Liver (tissue), 9 donors: ENCODE results near the gene ABCA6. TPM values are rescaled to one million over a fixed set of nuclear protein-coding genes. Genes with fewer than 3 reads are reported as not detected.

Experiments used
- DNase-seq: peaks from one replicate; pipeline ENCODE4 v3.0.0-alpha.2; 2017; ENCODE audit warnings: low spot score
- H3K27ac ChIP-seq, 2 donors: one replicate each; pipeline ENCODE4 v1.7.0; 2013; ENCODE audit warnings: inconsistent platforms in 2 of 2, low read length in 2 of 2, control low read depth in 1 of 2, low read depth in 1 of 2, mild to moderate bottlenecking in 1 of 2
- H3K27me3 ChIP-seq, 4 donors: one replicate each; pipeline versions ENCODE4 v1.6.1 to v1.7.0; 2013; ENCODE audit warnings: low read length in 3 of 4, inconsistent platforms in 1 of 4, mild to moderate bottlenecking in 1 of 4, moderate library complexity in 1 of 4; ENCODE audit not compliant: control insufficient read depth in 4 of 4, insufficient read depth in 4 of 4
- H3K36me3 ChIP-seq, 4 donors: one replicate each; pipeline versions ENCODE4 v1.6.1 to v1.7.0; 2013; ENCODE audit warnings: low read length in 3 of 4, mild to moderate bottlenecking in 3 of 4, low read depth in 1 of 4, moderate library complexity in 1 of 4; ENCODE audit not compliant: control insufficient read depth in 4 of 4, insufficient read depth in 3 of 4
- H3K4me1 ChIP-seq, 4 donors: one replicate each; pipeline versions ENCODE4 v1.6.1 to v1.7.0; 2013; ENCODE audit warnings: low read length in 3 of 4, mild to moderate bottlenecking in 3 of 4, moderate library complexity in 1 of 4; ENCODE audit not compliant: control insufficient read depth in 4 of 4, insufficient read depth in 4 of 4
- H3K4me3 ChIP-seq, 3 donors: one replicate each; pipeline versions ENCODE4 v1.6.1 to v1.7.0; 2013; ENCODE audit warnings: low read length in 3 of 3, control low read depth in 1 of 3, low read depth in 1 of 3, mild to moderate bottlenecking in 1 of 3
- H3K9ac ChIP-seq, 2 donors: one replicate each; pipeline ENCODE4 v1.7.0; 2013; ENCODE audit warnings: low read length in 2 of 2, mild to moderate bottlenecking in 2 of 2, moderate library complexity in 2 of 2, control low read depth in 1 of 2, low read depth in 1 of 2
- H3K9me3 ChIP-seq, 4 donors: one replicate each; pipeline versions ENCODE4 v1.6.1 to v1.7.0; 2013; ENCODE audit warnings: low read length in 3 of 4; ENCODE audit not compliant: control insufficient read depth in 4 of 4
- ATF3 ChIP-seq: IDR thresholded peaks from 2 replicates; pipeline ENCODE4 v1.6.1; 2016; ENCODE audit warnings: antibody characterized with exemption
- EGR1 ChIP-seq, 2 donors: IDR thresholded peaks; 2 replicates each; pipeline ENCODE4 v1.6.1; 2016 to 2018; ENCODE audit warnings: antibody characterized with exemption in 2 of 2, low read depth in 2 of 2
- FOXA1 ChIP-seq: IDR thresholded peaks from 2 replicates; pipeline ENCODE4 v1.6.1; 2016; ENCODE audit warnings: antibody characterized with exemption
- FOXA2 ChIP-seq: IDR thresholded peaks from 2 replicates; pipeline ENCODE4 v1.6.1; 2016; ENCODE audit warnings: antibody characterized with exemption
- GABPA ChIP-seq, 2 donors: IDR thresholded peaks in 1 of 2; conservative IDR thresholded peaks in 1 of 2; 2 replicates each; pipeline ENCODE4 v1.6.1; 2016; ENCODE audit warnings: antibody characterized with exemption in 2 of 2, mild to moderate bottlenecking in 1 of 2, moderate library complexity in 1 of 2
- HNF4A ChIP-seq, 2 donors: conservative IDR thresholded peaks; 2 replicates each; pipeline ENCODE4 v1.6.1; 2016; ENCODE audit warnings: antibody characterized with exemption in 2 of 2, mild to moderate bottlenecking in 2 of 2
- HNF4G ChIP-seq: IDR thresholded peaks from 2 replicates; pipeline ENCODE4 v1.6.1; 2016; ENCODE audit warnings: antibody characterized with exemption
- JUND ChIP-seq, 2 donors: IDR thresholded peaks; 2 replicates each; pipeline ENCODE4 v1.6.1; 2016; ENCODE audit warnings: antibody characterized with exemption in 2 of 2
- NR2F2 ChIP-seq: IDR thresholded peaks from 2 replicates; pipeline ENCODE4 v1.6.1; 2016; ENCODE audit warnings: antibody characterized with exemption
- RAD21 ChIP-seq, 2 donors: IDR thresholded peaks; 2 replicates each; pipeline ENCODE4 v1.6.1; 2016; ENCODE audit warnings: antibody characterized with exemption in 2 of 2, mild to moderate bottlenecking in 2 of 2
- REST ChIP-seq: IDR thresholded peaks from 2 replicates; pipeline ENCODE4 v1.6.1; 2016; ENCODE audit warnings: antibody characterized with exemption, mild to moderate bottlenecking
- RXRA ChIP-seq, 2 donors: IDR thresholded peaks; 2 replicates each; pipeline ENCODE4 v1.6.1; 2017 to 2018; ENCODE audit warnings: antibody characterized with exemption in 2 of 2, mild to moderate bottlenecking in 1 of 2
- SP1 ChIP-seq: IDR thresholded peaks from 2 replicates; pipeline ENCODE4 v1.6.1; 2018; ENCODE audit warnings: antibody characterized with exemption, mild to moderate bottlenecking
- TAF1 ChIP-seq: conservative IDR thresholded peaks from 2 replicates; pipeline ENCODE4 v1.6.1; 2016; ENCODE audit warnings: antibody characterized with exemption, mild to moderate bottlenecking
- YY1 ChIP-seq: IDR thresholded peaks from 2 replicates; pipeline ENCODE4 v1.6.1; 2016; ENCODE audit warnings: antibody characterized with exemption, mild to moderate bottlenecking
- WGBS: extraction: QIAGEN DNeasy Blood & Tissue Kit; methylation state at CpG from one replicate; pipeline ENCODE4 v1.1.7; 2013; 5-methylcytosine and 5-hydroxymethylcytosine counted together
- polyA plus RNA-seq, 2 donors: library from polyadenylated mRNA; stranded (reverse) in 1 of 2; unstranded in 1 of 2; fragments of 200-250 nt in 1 of 2; fragments of >200 nt in 1 of 2; fragmentation: Nextera tagmentation in 1 of 2; extraction: Ambion mirVana in 1 of 2; gene quantifications; one replicate each; pipeline versions ENCODE4 v1.2.1 to v1.2.3, GENCODE V29; 2013 to 2015
- total RNA-seq, 2 donors: library from RNA; depleted of rRNA; stranded (reverse); fragments of >200 nt; gene quantifications; one replicate each; pipeline ENCODE4 v1.2.3, GENCODE V29; 2014
- TF ChIP-seq, protein P1 (sequence below): IDR thresholded peaks from 2 replicates; pipeline ENCODE4 v1.6.1; 2016; ENCODE audit warnings: antibody characterized with exemption
- TF ChIP-seq, protein P2 (sequence below): IDR thresholded peaks from 2 replicates; pipeline ENCODE4 v1.6.1; 2016; ENCODE audit warnings: antibody characterized with exemption
- TF ChIP-seq, protein P3 (sequence below): fragments of 150-350 bp; IDR thresholded peaks from 2 replicates; pipeline ENCODE4 v1.5.1; 2017; ENCODE audit warnings: improper control_type of control experiment, low read depth, low read length; ENCODE audit not compliant: missing input control
- donor health status: healthy.
- donor health status: healthy.
- donor health status: healthy.
- donor health status: healthy.
- donor health status: healthy.

Gene ABCA6
- total and polyA plus RNA-seq, 4 donors = 37.5 to 158 (median 47.5) TPM

- Histone ChIP-seq H3K9me3 (no peaks in the 10 kb centered on the region), H3K36me3 (peaks cover 0 to 2% (median 0%) of the 10 kb centered on the region in 4 donors), H3K27me3 (no peaks in the 10 kb centered on the region), H3K4me3 (peak overlapping the region in 1 of 3 donors; percentile 11), H3K9ac (peak overlapping the region in 1 of 2 donors; percentile 54), H3K27ac (peak overlapping the region; percentile 79 to 89), H3K4me1 (peaks cover 0 to 17% (median 13%) of the 10 kb centered on the region in 4 donors)
- no peak for DNase-seq
- TF ChIP-seq HNF4G (no peak), ATF3 (no peak), YY1 (no peak), TAF1 (no peak), SP1 (no peak), JUND (IDR thresholded peaks at IDR 0.05) (no peak), NR2F2 (no peak), RAD21 (IDR thresholded peaks at IDR 0.05) (no peak), RXRA (IDR thresholded peaks at IDR 0.05) (no peak), FOXA2 (no peak)
- TF ChIP-seq, protein P1, sequence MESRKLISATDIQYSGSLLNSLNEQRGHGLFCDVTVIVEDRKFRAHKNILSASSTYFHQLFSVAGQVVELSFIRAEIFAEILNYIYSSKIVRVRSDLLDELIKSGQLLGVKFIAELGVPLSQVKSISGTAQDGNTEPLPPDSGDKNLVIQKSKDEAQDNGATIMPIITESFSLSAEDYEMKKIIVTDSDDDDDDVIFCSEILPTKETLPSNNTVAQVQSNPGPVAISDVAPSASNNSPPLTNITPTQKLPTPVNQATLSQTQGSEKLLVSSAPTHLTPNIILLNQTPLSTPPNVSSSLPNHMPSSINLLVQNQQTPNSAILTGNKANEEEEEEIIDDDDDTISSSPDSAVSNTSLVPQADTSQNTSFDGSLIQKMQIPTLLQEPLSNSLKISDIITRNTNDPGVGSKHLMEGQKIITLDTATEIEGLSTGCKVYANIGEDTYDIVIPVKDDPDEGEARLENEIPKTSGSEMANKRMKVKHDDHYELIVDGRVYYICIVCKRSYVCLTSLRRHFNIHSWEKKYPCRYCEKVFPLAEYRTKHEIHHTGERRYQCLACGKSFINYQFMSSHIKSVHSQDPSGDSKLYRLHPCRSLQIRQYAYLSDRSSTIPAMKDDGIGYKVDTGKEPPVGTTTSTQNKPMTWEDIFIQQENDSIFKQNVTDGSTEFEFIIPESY = no peak
- TF ChIP-seq, protein P2, sequence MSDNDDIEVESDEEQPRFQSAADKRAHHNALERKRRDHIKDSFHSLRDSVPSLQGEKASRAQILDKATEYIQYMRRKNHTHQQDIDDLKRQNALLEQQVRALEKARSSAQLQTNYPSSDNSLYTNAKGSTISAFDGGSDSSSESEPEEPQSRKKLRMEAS = no peak
- WGBS = 80% methylated on average over 1 of the region's 1 CpG
Measured at GRCh38 chr17:69143151-69143550, 1.5 kb upstream of the ABCA6 start.

- Histone ChIP-seq H3K4me3 (peak overlapping the region; percentile 40 to 93 (median 61)), H3K36me3 (peaks cover 0 to 9% (median 6%) of the 10 kb centered on the region in 4 donors), H3K27me3 (no peaks in the 10 kb centered on the region), H3K4me1 (peaks cover under 1 to 19% (median 13%) of the 10 kb centered on the region in 4 donors), H3K9me3 (no peaks in the 10 kb centered on the region), H3K27ac (peak overlapping the region; percentile 83 to 90), H3K9ac (peak overlapping the region in 1 of 2 donors; percentile 89)
- TF ChIP-seq EGR1 (IDR thresholded peaks at IDR 0.05; ENCODE audit: low read depth in 2 of 2) (no peak), TAF1 (no peak), HNF4G (peak; percentile 57), NR2F2 (no peak), REST (no peak), HNF4A (conservative IDR thresholded peaks at IDR 0.05) (peak; percentile 90), GABPA (IDR thresholded peaks at IDR 0.05 in 1 of 2, conservative IDR thresholded peaks at IDR 0.05 in 1 of 2) (no peak), RXRA (IDR thresholded peaks at IDR 0.05) (peak; percentile 70 to 74), RAD21 (IDR thresholded peaks at IDR 0.05) (peak; percentile 26 to 28), ATF3 (peak; percentile 3), SP1 (peak; percentile 59), FOXA1 (no peak), JUND (IDR thresholded peaks at IDR 0.05) (peak in 1 of 2 donors; percentile 39), FOXA2 (no peak), YY1 (no peak)
- TF ChIP-seq, protein P1 = peak; percentile 16
- TF ChIP-seq, protein P2 = no peak
- TF ChIP-seq, protein P3, sequence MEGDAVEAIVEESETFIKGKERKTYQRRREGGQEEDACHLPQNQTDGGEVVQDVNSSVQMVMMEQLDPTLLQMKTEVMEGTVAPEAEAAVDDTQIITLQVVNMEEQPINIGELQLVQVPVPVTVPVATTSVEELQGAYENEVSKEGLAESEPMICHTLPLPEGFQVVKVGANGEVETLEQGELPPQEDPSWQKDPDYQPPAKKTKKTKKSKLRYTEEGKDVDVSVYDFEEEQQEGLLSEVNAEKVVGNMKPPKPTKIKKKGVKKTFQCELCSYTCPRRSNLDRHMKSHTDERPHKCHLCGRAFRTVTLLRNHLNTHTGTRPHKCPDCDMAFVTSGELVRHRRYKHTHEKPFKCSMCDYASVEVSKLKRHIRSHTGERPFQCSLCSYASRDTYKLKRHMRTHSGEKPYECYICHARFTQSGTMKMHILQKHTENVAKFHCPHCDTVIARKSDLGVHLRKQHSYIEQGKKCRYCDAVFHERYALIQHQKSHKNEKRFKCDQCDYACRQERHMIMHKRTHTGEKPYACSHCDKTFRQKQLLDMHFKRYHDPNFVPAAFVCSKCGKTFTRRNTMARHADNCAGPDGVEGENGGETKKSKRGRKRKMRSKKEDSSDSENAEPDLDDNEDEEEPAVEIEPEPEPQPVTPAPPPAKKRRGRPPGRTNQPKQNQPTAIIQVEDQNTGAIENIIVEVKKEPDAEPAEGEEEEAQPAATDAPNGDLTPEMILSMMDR = no peak
- WGBS = 23% methylated on average over 3 of the region's 3 CpGs
- no peak for DNase-seq
Measured at GRCh38 chr17:69142175-69142802, 594 bp upstream of the ABCA6 start.
